Measurements from ENCODE around the gene PLXNB3.

The PLXNB3 gene

DNA sequence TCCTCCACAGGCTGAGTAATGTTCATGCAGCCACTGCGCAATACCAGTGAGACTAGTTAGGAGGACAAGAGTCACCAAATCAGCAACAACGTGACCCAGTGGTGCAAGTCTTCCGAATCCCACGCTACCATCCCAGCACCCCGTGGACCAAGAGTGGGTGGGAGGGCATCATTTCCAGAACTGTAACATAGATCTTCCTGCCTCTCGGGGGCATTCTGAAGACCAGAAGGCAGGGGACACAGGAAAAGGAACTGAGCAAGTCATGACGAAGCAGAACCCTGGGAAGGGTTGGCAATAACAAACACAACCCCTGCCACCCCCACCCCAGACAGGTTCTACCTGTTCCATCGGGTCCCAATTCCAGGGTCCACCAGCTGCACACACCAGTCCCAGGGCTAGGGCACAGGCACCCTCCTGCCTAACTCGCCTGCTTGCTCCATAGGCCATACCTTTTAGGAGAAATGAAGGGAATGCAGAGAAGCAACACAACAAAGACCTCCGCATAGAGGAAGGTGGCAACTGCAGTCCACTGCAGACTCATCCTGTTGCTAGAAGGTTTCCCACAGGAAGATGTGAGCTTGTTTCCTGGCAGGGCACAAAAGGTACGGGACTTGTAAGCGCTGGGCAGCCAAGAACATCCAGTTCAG is 41.2 kb upstream of the PLXNB3 start:
- Histone ChIP-seq H3K27ac (ENCODE audit: extremely low read depth, low read depth, low read length) (peak overlapping the region; percentile 89; the same call in 1 of the 2 replicates), H3K9me3 (ENCODE audit: control insufficient read depth, insufficient read depth, low read depth, low read length) (no peaks in the 10 kb centered on the region), H3K4me3 (ENCODE audit: low read depth, low read length) (peak overlapping the region; percentile 58), H3K4me1 (ENCODE audit: control insufficient read depth, insufficient read depth, low read length) (peaks cover 3% of the 10 kb centered on the region), H3K36me3 (ENCODE audit: control insufficient read depth in 2 of 2, insufficient read depth in 1 of 2, low read length in 2 of 2) (peaks cover 7 to 46% of the 10 kb centered on the region in 2 experiments)
- CTCF ChIA-PET, result no interaction called here
- POLR2A ChIA-PET, result no interaction called here
- TF ChIP-seq ZNF140 (tag by site-specific recombination; IDR thresholded peaks at IDR 0.05) (no peak), GLI4 (tag by site-specific recombination; IDR thresholded peaks at IDR 0.05) (no peak), ZNF274 (IDR thresholded peaks at IDR 0.05; ENCODE audit: low read length) (no peak), ZNF274 (tag by site-specific recombination; IDR thresholded peaks at IDR 0.05; ENCODE audit: borderline replicate concordance) (no peak), ZNF48 (tag by site-specific recombination; IDR thresholded peaks at IDR 0.05) (no peak)

- Histone ChIP-seq H3K36me3 (ENCODE audit: control insufficient read depth in 2 of 2, insufficient read depth in 1 of 2, low read length in 2 of 2) (peaks cover 0 to 39% of the 10 kb centered on the region in 2 experiments; a peak in 2 of 3 replicates), H3K4me3 (ENCODE audit: low read depth, low read length) (peak overlapping the region; percentile 58), H3K27ac (ENCODE audit: extremely low read depth, low read depth, low read length) (peak overlapping the region; percentile 89), H3K4me1 (ENCODE audit: control insufficient read depth, insufficient read depth, low read length) (peaks cover 3% of the 10 kb centered on the region), H3K9me3 (ENCODE audit: control insufficient read depth, insufficient read depth, low read depth, low read length) (no peaks in the 10 kb centered on the region)
- ChIA-PET CTCF (interaction anchor here (0.6 kb wide), 1 partner anchor 242 kb away, joined by 5 read pairs; no protein-coding TSS in a partner anchor), POLR2A (interaction anchor here (0.6 kb wide), 3 partner anchors 12 to 283 kb away, joined by 4 to 5 read pairs (median 4); no protein-coding TSS in a partner anchor)
- TF ChIP-seq, protein P1, sequence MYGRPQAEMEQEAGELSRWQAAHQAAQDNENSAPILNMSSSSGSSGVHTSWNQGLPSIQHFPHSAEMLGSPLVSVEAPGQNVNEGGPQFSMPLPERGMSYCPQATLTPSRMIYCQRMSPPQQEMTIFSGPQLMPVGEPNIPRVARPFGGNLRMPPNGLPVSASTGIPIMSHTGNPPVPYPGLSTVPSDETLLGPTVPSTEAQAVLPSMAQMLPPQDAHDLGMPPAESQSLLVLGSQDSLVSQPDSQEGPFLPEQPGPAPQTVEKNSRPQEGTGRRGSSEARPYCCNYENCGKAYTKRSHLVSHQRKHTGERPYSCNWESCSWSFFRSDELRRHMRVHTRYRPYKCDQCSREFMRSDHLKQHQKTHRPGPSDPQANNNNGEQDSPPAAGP (tag by site-specific recombination; IDR thresholded peaks at IDR 0.05), result peak; percentile 39; the same call in 1 of the 2 replicates
- TF ChIP-seq ZNF366 (tag by site-specific recombination; conservative IDR thresholded peaks at IDR 0.05) (no peak), ZBTB10 (tag by site-specific recombination; IDR thresholded peaks at IDR 0.05) (0 out of 2 replicates have a peak, but pooled peaks have one; percentile 29), ZFP69B (tag by site-specific recombination; IDR thresholded peaks at IDR 0.05) (peak; percentile 23; the same call in 1 of the 2 replicates), ZNF48 (tag by site-specific recombination; IDR thresholded peaks at IDR 0.05) (no peak), ZNF639 (tag by site-specific recombination; IDR thresholded peaks at IDR 0.05) (no peak), ZBTB20 (tag by site-specific recombination; IDR thresholded peaks at IDR 0.05) (peak; percentile 61; the same call in 1 of the 2 replicates), ZNF335 (tag by site-specific recombination; conservative IDR thresholded peaks at IDR 0.05) (peak; percentile 88), GLIS1 (tag by site-specific recombination; IDR thresholded peaks at IDR 0.05) (peak; percentile 60), KLF8 (tag by site-specific recombination; IDR thresholded peaks at IDR 0.05) (peak; percentile 27; the same call in 1 of the 2 replicates), ZNF23 (tag by site-specific recombination; IDR thresholded peaks at IDR 0.05; ENCODE audit: borderline replicate concordance) (no peak), ZBTB48 (tag by site-specific recombination; IDR thresholded peaks at IDR 0.05) (peak; percentile 48; the same call in 1 of the 2 replicates), ZXDB (tag by site-specific recombination; IDR thresholded peaks at IDR 0.05) (peak; percentile 4; the same call in 1 of the 2 replicates), KLF9 (tag by site-specific recombination; IDR thresholded peaks at IDR 0.05; ENCODE audit: low read depth) (peak; percentile 86), SP7 (tag by site-specific recombination; IDR thresholded peaks at IDR 0.05) (peak; percentile 51; the same call in 1 of the 2 replicates), KLF16 (tag by site-specific recombination; IDR thresholded peaks at IDR 0.05) (peak; percentile 35; the same call in 1 of the 2 replicates), ZBTB8A (tag by site-specific recombination; IDR thresholded peaks at IDR 0.05) (peak; percentile 68), ZNF394 (tag by site-specific recombination; IDR thresholded peaks at IDR 0.05; ENCODE audit: borderline replicate concordance) (0 out of 2 replicates have a peak, but pooled peaks have one; percentile 16), ZNF76 (tag by site-specific recombination; IDR thresholded peaks at IDR 0.05; ENCODE audit: borderline replicate concordance, low read depth) (peak; percentile 60; the same call in 1 of the 2 replicates), ZFHX2 (tag by site-specific recombination; conservative IDR thresholded peaks at IDR 0.05) (peak; percentile 54), ZNF501 (tag by site-specific recombination; IDR thresholded peaks at IDR 0.05) (0 out of 2 replicates have a peak, but pooled peaks have one; percentile 40), ZNF274 (IDR thresholded peaks at IDR 0.05; ENCODE audit: low read length) (no peak), ZNF274 (tag by site-specific recombination; IDR thresholded peaks at IDR 0.05; ENCODE audit: borderline replicate concordance) (no peak)
These were observed 40.4 kb upstream of the PLXNB3 start for GRCh38 chrX:153723351-153724251.
